Measurements from ENCODE around the gene JAZF1.

JAZF1 gene

GRCh38 chr7:28136420-28136819 lies 44.2 kb downstream of the JAZF1 start:
- DNase-seq (ENCODE audit: low read depth in 2 of 2) = no peak

GRCh38 chr7:28135760-28136159 lies 44.8 kb downstream of the JAZF1 start:
- no peak for DNase-seq (ENCODE audit: low read depth in 2 of 2)

GRCh38 chr7:28135315-28135714 lies 45.3 kb downstream of the JAZF1 start:
- no peak for DNase-seq (ENCODE audit: low read depth in 2 of 2)

- no peak for DNase-seq (ENCODE audit: low read depth in 2 of 2)
Observed at GRCh38 chr7:28133872-28134271, 46.7 kb downstream of the JAZF1 start.

- no peak for DNase-seq (ENCODE audit: low read depth in 2 of 2)
Observed at GRCh38 chr7:28132959-28133870, 47.4 kb downstream of the JAZF1 start.

GRCh38 chr7:28130277-28130676 lies 50.3 kb downstream of the JAZF1 start:
- DNase-seq (ENCODE audit: low read depth in 2 of 2) = no peak

- DNase-seq (ENCODE audit: low read depth in 2 of 2) = no peak
Observed at GRCh38 chr7:28128608-28129007, 52.0 kb downstream of the JAZF1 start.

- DNase-seq (ENCODE audit: low read depth in 2 of 2) = no peak
Observed at GRCh38 chr7:28126410-28127041, 54.1 kb downstream of the JAZF1 start.

- no peak for DNase-seq (ENCODE audit: low read depth in 2 of 2)
Observed at GRCh38 chr7:28125431-28126409, 54.9 kb downstream of the JAZF1 start.

- DNase-seq (ENCODE audit: low read depth in 2 of 2) = no peak
Observed at GRCh38 chr7:28124413-28124812, 56.2 kb downstream of the JAZF1 start.

- DNase-seq (ENCODE audit: low read depth in 2 of 2) = no peak
Observed at GRCh38 chr7:28123752-28124151, 56.8 kb downstream of the JAZF1 start.

- DNase-seq (ENCODE audit: low read depth in 2 of 2) = no peak
Observed at GRCh38 chr7:28121496-28121895, 59.1 kb downstream of the JAZF1 start.

GRCh38 chr7:28116041-28116440 lies 64.6 kb downstream of the JAZF1 start:
- DNase-seq (ENCODE audit: low read depth in 2 of 2) = no peak

GRCh38 chr7:28115261-28115660 lies 65.3 kb downstream of the JAZF1 start:
- DNase-seq (ENCODE audit: low read depth in 2 of 2) = no peak

GRCh38 chr7:28114056-28114455 lies 66.5 kb downstream of the JAZF1 start:
- DNase-seq (ENCODE audit: low read depth in 2 of 2) = no peak

GRCh38 chr7:28112883-28113540 lies 67.6 kb downstream of the JAZF1 start:
- no peak for DNase-seq (ENCODE audit: low read depth in 2 of 2)

- DNase-seq (ENCODE audit: low read depth in 2 of 2) = no peak
Observed at GRCh38 chr7:28112467-28112866, 68.1 kb downstream of the JAZF1 start.

GRCh38 chr7:28112012-28112411 lies 68.6 kb downstream of the JAZF1 start:
- no peak for DNase-seq (ENCODE audit: low read depth in 2 of 2)

- DNase-seq (ENCODE audit: low read depth in 2 of 2) = no peak
Observed at GRCh38 chr7:28110427-28111012, 70.1 kb downstream of the JAZF1 start.

- no peak for DNase-seq (ENCODE audit: low read depth in 2 of 2)
Observed at GRCh38 chr7:28108747-28109146, 71.8 kb downstream of the JAZF1 start.

GRCh38 chr7:28107960-28108359 lies 72.6 kb downstream of the JAZF1 start:
- no peak for DNase-seq (ENCODE audit: low read depth in 2 of 2)

Data from stimulated activated CD8-positive, alpha-beta memory T cell treated with anti-CD3 and anti-CD28 coated beads, Interleukin-15, amount 100 ng/mL, for 4 hours (primary cell).